HG02798 (cell line): ENCODE data around the gene ZNF575.

Source experiments
- ATAC-seq: cut with Tn5 transposase; IDR thresholded peaks from one replicate; pipeline ENCODE4 v1.9.1; 2021; ENCODE audit warnings: mild to moderate bottlenecking; ENCODE audit not compliant: unreplicated experiment, poor library complexity

ZNF575 gene

GRCh38 chr19:43532962-43533545 is at the start of gene ZNF575:
Gene ZNF575, plus strand, starts transcription at chr19:43533188. Its CDS starts 1,235 bp downstream, at chr19:43534423.
- ATAC-seq, result peak; percentile 71

- ATAC-seq, result no peak
Observed at GRCh38 chr19:43483281-43483680, 49.7 kb upstream of the ZNF575 start.

DNA sequence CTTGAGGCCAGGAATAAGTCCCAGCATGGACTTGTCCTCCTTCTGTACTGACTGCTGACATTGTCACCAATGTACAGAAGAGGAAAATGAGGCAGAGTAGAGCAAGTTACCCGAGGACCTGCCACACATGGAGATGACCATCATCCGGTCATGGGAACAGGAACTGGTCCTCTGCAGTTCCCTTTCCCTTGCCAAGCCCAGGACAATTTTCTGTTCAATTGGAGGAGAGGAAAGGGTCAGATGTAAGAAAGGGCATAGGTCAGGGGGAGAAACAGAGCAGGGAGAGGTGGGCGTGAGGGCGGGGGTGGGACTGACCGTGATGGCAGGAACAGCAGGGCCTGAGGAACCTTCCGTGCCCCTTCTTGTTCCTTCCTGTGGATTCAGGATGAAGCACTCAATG is 47.0 kb upstream of the ZNF575 start:
- no peak for ATAC-seq

DNA sequence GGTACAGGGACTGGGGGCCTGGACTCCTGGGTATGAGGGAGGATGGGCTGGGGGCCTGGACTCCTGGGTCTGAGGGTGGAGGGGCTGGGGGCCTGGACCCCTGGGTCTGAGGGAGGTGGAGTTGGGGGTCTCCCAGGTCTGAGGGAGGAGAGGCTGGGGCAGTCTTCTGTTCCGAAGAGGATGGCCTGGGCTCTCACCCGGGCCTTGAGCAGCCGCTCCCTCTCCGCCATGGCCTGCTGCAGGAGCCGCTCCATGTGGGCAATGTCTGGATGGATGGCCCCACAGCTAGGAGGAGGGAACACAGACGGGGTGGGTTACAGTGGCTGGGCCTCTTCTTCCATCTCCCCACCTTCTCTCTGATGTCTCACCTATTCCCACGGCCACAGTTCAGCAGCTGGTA is 46.6 kb upstream of the ZNF575 start:
- no peak for ATAC-seq

- no peak for ATAC-seq
Observed at GRCh38 chr19:43488179-43488578, 44.8 kb upstream of the ZNF575 start.

- ATAC-seq, result no peak
Observed at GRCh38 chr19:43489310-43489709, 43.7 kb upstream of the ZNF575 start.

- ATAC-seq, result no peak
Observed at GRCh38 chr19:43489979-43490599, 42.9 kb upstream of the ZNF575 start.

- ATAC-seq, result no peak
Observed at GRCh38 chr19:43490759-43491158, 42.2 kb upstream of the ZNF575 start.

DNA sequence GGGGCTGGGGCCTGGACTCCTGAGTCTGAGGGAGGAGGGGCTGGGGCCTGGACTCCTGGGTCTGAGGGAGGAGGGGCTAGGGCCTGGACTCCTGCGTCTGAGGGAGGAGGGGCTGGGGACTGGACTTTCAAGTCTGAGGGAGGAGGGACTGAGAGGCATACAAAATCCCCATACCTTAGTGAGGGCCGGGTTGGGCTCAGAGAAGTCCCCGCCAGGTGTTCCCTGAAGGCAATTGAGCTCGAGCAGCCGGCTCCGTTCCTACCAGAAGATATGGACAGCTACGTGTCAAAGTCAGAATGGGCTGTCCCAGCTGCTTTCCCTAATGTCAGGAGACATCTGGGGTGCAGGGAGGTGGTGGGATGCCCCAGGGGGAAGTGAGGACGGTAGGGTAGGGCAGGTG is 37.9 kb upstream of the ZNF575 start:
- no peak for ATAC-seq

GRCh38 chr19:43496960-43497359 is 36.0 kb upstream of the ZNF575 start:
- no peak for ATAC-seq

DNA sequence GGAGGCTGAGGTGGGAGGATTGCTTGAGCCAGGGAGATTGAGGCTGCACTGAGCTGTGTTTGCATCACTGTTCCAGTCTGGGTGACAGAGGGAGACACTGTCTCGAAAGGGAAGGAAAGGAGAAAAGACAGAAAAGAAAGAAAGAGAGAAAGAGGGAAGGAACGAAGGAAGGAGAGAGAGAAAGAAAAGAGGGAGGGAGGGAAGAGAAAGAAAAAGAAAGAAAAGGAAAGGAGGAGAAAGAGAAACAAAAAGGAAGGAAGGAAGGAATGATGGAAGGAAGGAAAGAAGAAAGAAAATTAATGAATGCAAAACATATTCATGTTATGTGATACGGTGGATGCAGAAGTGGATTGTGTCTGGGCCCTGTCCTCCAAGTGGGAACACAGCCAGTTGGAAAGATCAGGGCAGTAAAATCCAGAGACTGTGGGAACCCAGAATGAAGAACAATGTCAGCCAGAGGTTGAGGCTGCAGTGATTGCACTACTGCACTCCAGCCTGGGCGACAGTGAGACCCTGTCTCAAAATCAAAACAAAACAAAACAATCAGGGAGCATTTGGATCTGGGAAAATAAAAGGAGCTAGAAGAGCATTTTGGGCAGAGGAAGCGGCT is 34.6 kb upstream of the ZNF575 start:
- no peak for ATAC-seq

DNA sequence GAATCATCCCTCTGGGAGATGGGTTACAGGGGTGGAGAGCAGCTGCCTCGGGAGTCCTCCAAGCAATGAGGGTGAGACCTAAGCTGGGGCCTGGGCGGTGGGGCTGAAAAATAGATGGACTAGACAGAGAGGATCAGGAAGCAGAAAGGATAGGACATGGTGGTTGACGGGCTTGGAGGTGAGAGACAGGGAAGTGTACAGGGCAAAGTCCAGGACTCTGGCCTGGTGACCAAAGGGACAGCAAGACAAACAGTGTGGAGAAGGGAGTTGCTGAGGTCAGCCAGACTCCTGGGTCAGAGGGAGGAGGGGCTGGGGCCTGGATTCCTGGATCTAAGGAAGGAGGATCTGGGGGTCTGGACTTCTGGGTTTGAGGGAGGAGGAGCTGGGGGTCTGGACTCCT is 33.9 kb upstream of the ZNF575 start:
- ATAC-seq, result no peak

GRCh38 chr19:43501661-43502418 is 31.1 kb upstream of the ZNF575 start:
- no peak for ATAC-seq

DNA sequence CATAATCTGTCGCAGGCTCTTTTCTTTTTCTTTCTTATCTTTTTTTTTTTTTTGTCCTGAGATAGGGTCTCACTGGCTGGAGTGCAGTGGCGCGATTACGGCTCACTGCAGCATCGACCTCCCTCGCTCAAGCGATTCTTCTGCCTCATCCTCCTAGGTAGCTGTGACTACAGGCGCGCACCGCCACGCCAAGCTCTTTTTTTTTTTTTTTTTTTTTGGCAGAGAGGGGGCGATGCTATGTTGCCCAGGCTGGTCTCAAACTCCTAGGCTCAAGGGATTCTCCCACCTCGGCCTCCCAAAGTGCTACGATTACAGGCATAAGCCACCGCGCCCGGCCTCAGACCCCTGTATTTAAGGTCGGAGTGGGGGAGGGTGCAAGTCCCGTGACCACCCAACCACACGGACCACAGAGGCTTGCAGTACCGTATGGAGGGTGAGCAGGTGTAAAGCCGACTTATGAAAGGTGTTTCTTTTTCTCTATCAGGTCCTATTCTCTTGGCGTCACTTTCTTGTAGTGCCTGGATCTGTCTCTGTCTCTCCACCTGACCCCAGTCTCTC is 30.5 kb upstream of the ZNF575 start:
- ATAC-seq, result no peak

DNA sequence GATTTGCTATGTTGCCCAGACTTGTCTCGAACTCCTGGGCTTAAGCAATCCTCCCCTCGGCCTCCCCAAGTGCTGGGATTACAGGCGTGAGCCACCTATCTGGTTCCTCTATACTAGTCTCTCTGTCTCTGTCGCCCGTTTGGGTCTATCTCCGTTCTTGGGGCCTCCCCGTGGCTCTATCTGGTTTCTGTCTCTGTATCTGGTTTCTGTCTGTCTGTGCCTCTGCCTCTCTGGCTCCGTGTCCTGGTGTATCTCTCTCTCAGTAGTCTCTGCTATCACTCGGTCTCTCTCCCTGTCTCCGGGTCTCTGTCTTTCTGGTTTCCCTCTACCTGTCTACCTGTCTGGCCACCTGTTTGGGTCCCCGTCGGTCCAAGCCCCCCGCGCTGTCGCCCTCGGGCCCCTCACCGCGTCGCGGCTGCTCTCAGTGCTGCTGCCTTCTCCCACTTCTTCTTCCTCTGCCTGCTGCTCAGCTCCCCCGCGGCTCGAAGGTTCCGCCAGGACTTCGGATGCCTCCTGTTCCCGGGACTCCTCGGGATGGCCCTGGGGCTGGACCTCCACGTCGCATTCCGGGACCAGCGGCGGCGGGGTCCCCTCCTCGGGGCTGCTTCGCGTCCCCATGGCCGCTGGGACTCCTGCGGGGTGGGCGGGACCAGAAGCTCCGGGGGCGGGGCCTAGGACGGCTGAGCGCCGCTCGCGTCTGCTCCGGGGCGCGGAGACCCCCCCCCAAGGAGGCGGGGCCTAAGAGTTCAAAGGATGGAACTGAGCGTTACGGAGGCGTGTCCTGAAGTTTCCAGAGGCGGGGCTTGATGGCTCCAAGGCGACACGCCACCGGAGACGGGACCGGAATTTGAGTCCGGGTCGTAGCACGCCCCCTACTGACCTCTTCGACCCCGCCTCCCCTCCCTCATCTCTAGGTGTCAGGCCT is 29.2 kb upstream of the ZNF575 start:
- ATAC-seq, result peak; percentile 90

GRCh38 chr19:43504426-43505185 is 28.4 kb upstream of the ZNF575 start, which contains the start of gene PHLDB3:
Gene PHLDB3, minus strand, starts transcription at chr19:43504746. Its CDS starts 628 bp downstream, at chr19:43504118.
- ATAC-seq, result peak; percentile 11

- ATAC-seq, result no peak
Observed at GRCh38 chr19:43505186-43505456, 27.9 kb upstream of the ZNF575 start.

- ATAC-seq, result no peak
Observed at GRCh38 chr19:43505941-43506340, 27.0 kb upstream of the ZNF575 start.

GRCh38 chr19:43506629-43507028 is 26.4 kb upstream of the ZNF575 start:
- ATAC-seq, result no peak
